Measurements from ENCODE around the gene MALT1.

GRCh38 chr18:58761970-58762780 is 90.9 kb downstream of the MALT1 start:
- TF ChIP-seq, protein P1, sequence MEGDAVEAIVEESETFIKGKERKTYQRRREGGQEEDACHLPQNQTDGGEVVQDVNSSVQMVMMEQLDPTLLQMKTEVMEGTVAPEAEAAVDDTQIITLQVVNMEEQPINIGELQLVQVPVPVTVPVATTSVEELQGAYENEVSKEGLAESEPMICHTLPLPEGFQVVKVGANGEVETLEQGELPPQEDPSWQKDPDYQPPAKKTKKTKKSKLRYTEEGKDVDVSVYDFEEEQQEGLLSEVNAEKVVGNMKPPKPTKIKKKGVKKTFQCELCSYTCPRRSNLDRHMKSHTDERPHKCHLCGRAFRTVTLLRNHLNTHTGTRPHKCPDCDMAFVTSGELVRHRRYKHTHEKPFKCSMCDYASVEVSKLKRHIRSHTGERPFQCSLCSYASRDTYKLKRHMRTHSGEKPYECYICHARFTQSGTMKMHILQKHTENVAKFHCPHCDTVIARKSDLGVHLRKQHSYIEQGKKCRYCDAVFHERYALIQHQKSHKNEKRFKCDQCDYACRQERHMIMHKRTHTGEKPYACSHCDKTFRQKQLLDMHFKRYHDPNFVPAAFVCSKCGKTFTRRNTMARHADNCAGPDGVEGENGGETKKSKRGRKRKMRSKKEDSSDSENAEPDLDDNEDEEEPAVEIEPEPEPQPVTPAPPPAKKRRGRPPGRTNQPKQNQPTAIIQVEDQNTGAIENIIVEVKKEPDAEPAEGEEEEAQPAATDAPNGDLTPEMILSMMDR (IDR thresholded peaks at IDR 0.05; ENCODE audit: low read depth, low read length) = no peak
- no peak for TF ChIP-seq MYC (IDR thresholded peaks at IDR 0.05; ENCODE audit: low read depth, low read length)
- no peak for TF ChIP-seq MAX (IDR thresholded peaks at IDR 0.05; ENCODE audit: low read depth, low read length)
- no peak for TF ChIP-seq POLR2A (IDR thresholded peaks at IDR 0.05; ENCODE audit: extremely low read depth, insufficient read length)

Data from NB4 (cell line).